PC-9 (cell line): ENCODE data around the gene RPS15. TPM values are rescaled to one million over a fixed set of nuclear protein-coding genes. Genes with fewer than 3 reads are reported as not detected.

Source experiments
- BruUV-seq: library from RNA; stranded (reverse); fragments of 400-500 nt; replicated peaks from 2 replicates; lab custom pipeline; 2021; lab: Mats Ljungman, UMichigan
- CTCF ChIA-PET: fragments of 300-600 bp; sonication (Branson Sonifier 250); formaldehyde crosslinking; loops from one replicate; lab custom pipeline; 2022; ENCODE audit warnings: antibody characterized with exemption; lab: Charles Lee
- POLR2A ChIA-PET: fragments of 300-600 bp; sonication (Branson Sonifier 250); formaldehyde crosslinking; loops from one replicate; lab custom pipeline; 2022; ENCODE audit warnings: antibody characterized with exemption; ENCODE audit not compliant: unreplicated experiment; lab: Charles Lee
- DNase-seq, 2 experiments: peaks; one replicate each; pipeline versions ENCODE4 v3.0.0 to v3.0.0-alpha.2; 2015 to 2022; ENCODE audit warnings: mixed read lengths in 1 of 2
- H2AFZ ChIP-seq: fragments of 200-600 bp; sonication (generic); 2 replicates; pipeline ENCODE4 v1.8.1; 2017; ENCODE audit warnings: antibody characterized with exemption
- H3F3A ChIP-seq: fragments of 200-600 bp; sonication (generic); 2 replicates; pipeline ENCODE4 v1.8.1; 2017; ENCODE audit warnings: antibody characterized with exemption, mild to moderate bottlenecking, low read depth; ENCODE audit not compliant: insufficient read depth
- H3K27ac ChIP-seq: fragments of 200-600 bp; sonication (generic); 2 replicates; pipeline ENCODE4 v1.6.1; 2016; ENCODE audit warnings: mixed run types
- H3K27me3 ChIP-seq: fragments of 200-600 bp; sonication (generic); 2 replicates; pipeline ENCODE4 v1.6.1; 2016; ENCODE audit warnings: low read depth, mixed run types; ENCODE audit not compliant: insufficient read depth
- H3K36me3 ChIP-seq: fragments of 200-600 bp; sonication (generic); 2 replicates; pipeline ENCODE4 v1.6.1; 2016; ENCODE audit warnings: low read depth, mixed run types
- H3K4me1 ChIP-seq: fragments of 200-600 bp; sonication (generic); replicated peaks from 2 replicates; pipeline ENCODE4 v1.6.1; 2016; ENCODE audit warnings: mixed run types; ENCODE audit not compliant: insufficient read depth
- H3K4me2 ChIP-seq: fragments of 200-600 bp; sonication (generic); 2 replicates; pipeline ENCODE4 v1.6.1; 2017; ENCODE audit warnings: mixed run types
- H3K4me3 ChIP-seq: fragments of 200-600 bp; sonication (generic); 2 replicates; pipeline ENCODE4 v1.6.1; 2016; ENCODE audit warnings: mixed run types
- H3K79me2 ChIP-seq: fragments of 200-600 bp; sonication (generic); 2 replicates; pipeline ENCODE4 v1.6.1; 2017; ENCODE audit warnings: low read depth, mixed run types
- H3K9me2 ChIP-seq: fragments of 200-600 bp; sonication (generic); 2 replicates; pipeline ENCODE4 v1.8.1; 2017; ENCODE audit warnings: mild to moderate bottlenecking; ENCODE audit not compliant: insufficient read depth
- H3K9me3 ChIP-seq: fragments of 200-600 bp; sonication (generic); 2 replicates; pipeline ENCODE4 v1.8.1; 2016; ENCODE audit warnings: low read depth; ENCODE audit not compliant: insufficient read depth
- H4K20me1 ChIP-seq: fragments of 200-600 bp; sonication (generic); 2 replicates; pipeline ENCODE4 v1.8.1; 2017; ENCODE audit not compliant: insufficient read depth
- CTCF ChIP-seq: fragments of 200-600 bp; sonication (generic); conservative IDR thresholded peaks from 2 replicates; pipeline ENCODE4 v1.6.1; 2017; ENCODE audit warnings: mixed run types, antibody characterized with exemption, mild to moderate bottlenecking, moderate library complexity
- EZH2 ChIP-seq: fragments of 200-600 bp; sonication (generic); IDR thresholded peaks from 2 replicates; pipeline ENCODE4 v1.8.0; 2017; ENCODE audit warnings: antibody characterized with exemption, low read depth
- intact Hi-C: fragments of 100-400 bp; cut with micrococcal nuclease; formaldehyde crosslinking; loops from one replicate; pipeline ENCODE4 v1.10.0; 2022; ENCODE audit not compliant: unreplicated experiment
- total RNA-seq: library from RNA; stranded (reverse); gene quantifications from 2 replicates; pipeline ENCODE4 v1.2.3, GENCODE V29; 2021

Gene RPS15
- total RNA-seq, 1 experiment from 2014 or later = 967 TPM

GRCh38 chr19:1420590-1420989 lies 17.6 kb upstream of the RPS15 start:
- ChIA-PET CTCF (interaction anchor here (0.6 kb wide), 1 partner anchor 142 kb away, joined by 3 read pairs; no protein-coding TSS in a partner anchor), POLR2A (no interaction called here)
- H2AFZ ChIP-seq = no peak overlapping the region
- H4K20me1 ChIP-seq = peaks cover 36% of the 10 kb centered on the region
- no peak overlapping the region for H3K27ac ChIP-seq
- peaks cover 13% of the 10 kb centered on the region; the same call in 1 of the 2 replicates for H3F3A ChIP-seq
- no peaks in the 10 kb centered on the region for H3K9me2 ChIP-seq
- DNase-seq = no peak
- H3K4me3 ChIP-seq = no peak overlapping the region
- intact Hi-C loops = no loop called here
- no peak for TF ChIP-seq CTCF
- no peak for TF ChIP-seq EZH2
- no peaks in the 10 kb centered on the region for H3K36me3 ChIP-seq
- no TSS peak for BruUV-seq
- peaks cover 10% of the 10 kb centered on the region for H3K4me1 ChIP-seq
- H3K27me3 ChIP-seq = no peaks in the 10 kb centered on the region
- peaks cover 38% of the 10 kb centered on the region for H3K79me2 ChIP-seq
- H3K9me3 ChIP-seq = no peaks in the 10 kb centered on the region
- H3K4me2 ChIP-seq = no peak overlapping the region

GRCh38 chr19:1421218-1421957 lies 16.8 kb upstream of the RPS15 start:
- no peaks in the 10 kb centered on the region for H3K27me3 ChIP-seq
- TF ChIP-seq EZH2 = no peak
- TF ChIP-seq CTCF = no peak
- POLR2A ChIA-PET = no interaction called here
- no peak overlapping the region for H3K4me3 ChIP-seq
- intact Hi-C loops = no loop called here
- no peak for DNase-seq
- no peaks in the 10 kb centered on the region for H3K9me3 ChIP-seq
- H3K79me2 ChIP-seq = peaks cover 30% of the 10 kb centered on the region
- CTCF ChIA-PET = interaction anchor here (0.7 kb wide), 1 partner anchor 12 kb away, joined by 3 read pairs; no protein-coding TSS in a partner anchor
- no peaks in the 10 kb centered on the region for H3K9me2 ChIP-seq
- peaks cover 5% of the 10 kb centered on the region; the same call in 1 of the 2 replicates for H3F3A ChIP-seq
- H3K36me3 ChIP-seq = no peaks in the 10 kb centered on the region
- H3K4me2 ChIP-seq = no peak overlapping the region
- no peak overlapping the region for H3K27ac ChIP-seq
- H4K20me1 ChIP-seq = peaks cover 28% of the 10 kb centered on the region
- H3K4me1 ChIP-seq = peaks cover 2% of the 10 kb centered on the region; the same call in 1 of the 2 replicates
- no TSS peak for BruUV-seq
- no peak overlapping the region for H2AFZ ChIP-seq

- Histone ChIP-seq H3K79me2 (peaks cover 25% of the 10 kb centered on the region), H3K4me1 (no peaks in the 10 kb centered on the region), H2AFZ (no peak overlapping the region), H4K20me1 (peaks cover 23% of the 10 kb centered on the region), H3K27me3 (no peaks in the 10 kb centered on the region), H3F3A (peaks cover 4% of the 10 kb centered on the region; the same call in 1 of the 2 replicates), H3K9me2 (no peaks in the 10 kb centered on the region), H3K9me3 (no peaks in the 10 kb centered on the region), H3K36me3 (no peaks in the 10 kb centered on the region), H3K27ac (no peak overlapping the region), H3K4me3 (no peak overlapping the region), H3K4me2 (no peak overlapping the region)
- CTCF ChIA-PET = no interaction called here
- TF ChIP-seq CTCF (no peak), EZH2 (no peak)
- POLR2A ChIA-PET = no interaction called here
- intact Hi-C loops = no loop called here
- no peak for DNase-seq
- no TSS peak for BruUV-seq
Measured at GRCh38 chr19:1421958-1422305, 16.3 kb upstream of the RPS15 start.
